T-helper 1 cell (primary cell): ENCODE results near the gene AAK1.
A peak's percentile ranks its signal among the peaks of the same experiment; 100 is the strongest.
"Not testable (repeated sequence)": the region's sequence is repeated elsewhere in the genome, so short reads cannot be mapped to it uniquely, and the experiment has no call there.

ENCODE experiments used
- DNase-seq, 5 donors: peaks; one replicate each; pipeline ENCODE4 v3.0.0-alpha.2; 2012 to 2020

AAK1 gene

GRCh38 chr2:69438580-69438979, 205.0 kb downstream of the AAK1 start:
- no peak for DNase-seq

DNA sequence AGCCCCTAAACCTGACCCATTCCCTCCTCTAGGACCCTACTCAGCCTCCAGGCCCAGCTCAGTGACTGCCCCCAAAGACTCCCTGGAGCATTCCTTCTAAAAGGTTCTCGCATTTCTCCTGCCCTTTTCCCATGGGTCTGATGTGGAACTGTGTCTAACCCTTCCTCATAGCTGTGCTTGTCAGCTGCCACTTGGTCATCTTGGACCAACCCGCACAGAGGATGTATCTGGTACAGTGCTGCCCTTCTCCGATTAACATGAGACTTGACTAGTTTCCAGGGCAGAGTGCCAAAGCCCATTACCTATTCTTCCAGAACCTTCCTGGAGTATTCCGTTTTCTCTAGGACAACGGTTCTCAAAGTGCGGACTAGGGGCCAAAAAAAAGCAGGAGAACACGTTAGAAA, 205.8 kb downstream of the AAK1 start:
- no peak for DNase-seq

GRCh38 chr2:69436938-69437750, 206.4 kb downstream of the AAK1 start, which contains the start of gene NFU1:
Gene NFU1, minus strand, starts transcription at chr2:69437435. Its CDS starts 13 bp downstream, at chr2:69437422.
- peak; percentile 71 to 93 (median 76) for DNase-seq

- DNase-seq, result no peak
Measured at GRCh38 chr2:69436596-69436937, 207.0 kb downstream of the AAK1 start.

GRCh38 chr2:69434753-69435152, 208.8 kb downstream of the AAK1 start:
- DNase-seq, result no peak

- DNase-seq, result no peak
Measured at GRCh38 chr2:69429491-69430183, 213.9 kb downstream of the AAK1 start.

DNA sequence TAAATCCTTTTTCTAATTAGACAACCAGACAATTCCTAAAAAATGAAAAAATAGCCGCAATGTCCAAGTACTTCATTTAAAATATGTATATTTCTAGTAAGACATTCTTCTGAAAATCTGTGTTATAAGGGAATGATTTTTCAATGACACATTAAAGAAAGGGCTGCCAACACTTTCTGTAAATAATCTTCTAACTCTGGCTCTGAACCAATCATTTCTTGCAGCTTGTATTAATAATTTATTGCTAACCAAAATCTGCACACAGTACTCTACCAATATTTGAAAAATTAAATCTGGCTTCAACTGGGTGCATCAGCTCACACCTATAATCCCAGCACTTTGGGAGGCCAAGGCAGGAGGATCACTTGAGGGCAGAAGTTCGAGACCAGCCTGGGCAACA, 214.6 kb downstream of the AAK1 start:
- no peak for DNase-seq

DNA sequence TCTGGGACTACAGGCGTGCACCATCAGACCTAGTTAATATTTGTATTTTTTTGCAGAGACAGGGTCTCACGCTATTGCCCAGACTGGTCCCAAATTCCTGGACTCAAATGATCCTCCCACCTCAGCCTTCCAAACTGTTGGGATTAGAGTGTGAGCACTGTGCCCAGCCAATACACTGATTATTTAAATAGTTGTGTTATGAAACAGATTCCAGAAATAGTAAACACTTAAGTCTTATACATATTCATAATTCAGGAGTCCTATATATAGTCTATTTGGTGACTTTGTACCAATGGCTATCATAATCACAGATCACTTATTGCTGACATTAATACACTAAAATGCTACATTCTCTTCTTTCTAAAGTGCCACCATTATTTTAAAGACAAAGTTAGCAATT, 219.1 kb downstream of the AAK1 start:
- no peak for DNase-seq

GRCh38 chr2:69422198-69422597, 221.3 kb downstream of the AAK1 start:
- no peak for DNase-seq

GRCh38 chr2:69419111-69419510, 224.4 kb downstream of the AAK1 start:
- not testable (repeated sequence) for DNase-seq

GRCh38 chr2:69416147-69416546, 227.4 kb downstream of the AAK1 start:
- DNase-seq, result no peak
